ENCODE measurements around the gene KSR1.

KSR1 gene

GRCh38 chr17:27543958-27544349 lies 87.7 kb downstream of the KSR1 start:
- no peak overlapping the region for H3K4me3 ChIP-seq (ENCODE audit: low read length)
- no peak for DNase-seq (ENCODE audit: low read depth)
- peaks cover 20% of the 10 kb centered on the region for H3K4me1 ChIP-seq (ENCODE audit: control insufficient read depth, insufficient read depth, low read length)
- H3K36me3 ChIP-seq (ENCODE audit: control insufficient read depth, insufficient read depth, low read length, severe bottlenecking): no peaks in the 10 kb centered on the region
- H3K9me3 ChIP-seq (ENCODE audit: control insufficient read depth, low read length): no peaks in the 10 kb centered on the region
- H3K9ac ChIP-seq (ENCODE audit: low read length): no peak overlapping the region
- H3K27me3 ChIP-seq (replicated peaks; ENCODE audit: control insufficient read depth, insufficient read depth, low read length): no peaks in the 10 kb centered on the region

GRCh38 chr17:27544350-27545131 lies 88.3 kb downstream of the KSR1 start:
- DNase-seq (ENCODE audit: low read depth): no peak
- Histone ChIP-seq H3K4me1 (ENCODE audit: control insufficient read depth, insufficient read depth, low read length) (peaks cover 26% of the 10 kb centered on the region), H3K9ac (ENCODE audit: low read length) (no peak overlapping the region), H3K4me3 (ENCODE audit: low read length) (no peak overlapping the region), H3K36me3 (ENCODE audit: control insufficient read depth, insufficient read depth, low read length, severe bottlenecking) (no peaks in the 10 kb centered on the region), H3K9me3 (ENCODE audit: control insufficient read depth, low read length) (no peaks in the 10 kb centered on the region), H3K27me3 (replicated peaks; ENCODE audit: control insufficient read depth, insufficient read depth, low read length) (no peaks in the 10 kb centered on the region)

GRCh38 chr17:27545562-27546229 lies 89.4 kb downstream of the KSR1 start:
- no peak for DNase-seq (ENCODE audit: low read depth)
- H3K9me3 ChIP-seq (ENCODE audit: control insufficient read depth, low read length): no peaks in the 10 kb centered on the region
- H3K27me3 ChIP-seq (replicated peaks; ENCODE audit: control insufficient read depth, insufficient read depth, low read length): no peaks in the 10 kb centered on the region
- peaks cover 26% of the 10 kb centered on the region for H3K4me1 ChIP-seq (ENCODE audit: control insufficient read depth, insufficient read depth, low read length)
- no peaks in the 10 kb centered on the region for H3K36me3 ChIP-seq (ENCODE audit: control insufficient read depth, insufficient read depth, low read length, severe bottlenecking)
- H3K9ac ChIP-seq (ENCODE audit: low read length): no peak overlapping the region
- H3K4me3 ChIP-seq (ENCODE audit: low read length): no peak overlapping the region

GRCh38 chr17:27546624-27547300 lies 90.5 kb downstream of the KSR1 start:
- DNase-seq (ENCODE audit: low read depth): peak; percentile 24
- no peak overlapping the region for H3K4me3 ChIP-seq (ENCODE audit: low read length)
- H3K36me3 ChIP-seq (ENCODE audit: control insufficient read depth, insufficient read depth, low read length, severe bottlenecking): no peaks in the 10 kb centered on the region
- H3K9ac ChIP-seq (ENCODE audit: low read length): no peak overlapping the region
- H3K9me3 ChIP-seq (ENCODE audit: control insufficient read depth, low read length): no peaks in the 10 kb centered on the region
- H3K27me3 ChIP-seq (replicated peaks; ENCODE audit: control insufficient read depth, insufficient read depth, low read length): no peaks in the 10 kb centered on the region
- H3K4me1 ChIP-seq (ENCODE audit: control insufficient read depth, insufficient read depth, low read length): peaks cover 19% of the 10 kb centered on the region

GRCh38 chr17:27547301-27547683 lies 91.0 kb downstream of the KSR1 start:
- Histone ChIP-seq H3K4me3 (ENCODE audit: low read length) (no peak overlapping the region), H3K27me3 (replicated peaks; ENCODE audit: control insufficient read depth, insufficient read depth, low read length) (no peaks in the 10 kb centered on the region), H3K9ac (ENCODE audit: low read length) (no peak overlapping the region), H3K4me1 (ENCODE audit: control insufficient read depth, insufficient read depth, low read length) (peaks cover 24% of the 10 kb centered on the region), H3K36me3 (ENCODE audit: control insufficient read depth, insufficient read depth, low read length, severe bottlenecking) (no peaks in the 10 kb centered on the region), H3K9me3 (ENCODE audit: control insufficient read depth, low read length) (no peaks in the 10 kb centered on the region)
- no peak for DNase-seq (ENCODE audit: low read depth)

- H3K36me3 ChIP-seq (ENCODE audit: control insufficient read depth, insufficient read depth, low read length, severe bottlenecking): no peaks in the 10 kb centered on the region
- no peak overlapping the region for H3K4me3 ChIP-seq (ENCODE audit: low read length)
- no peak for DNase-seq (ENCODE audit: low read depth)
- H3K4me1 ChIP-seq (ENCODE audit: control insufficient read depth, insufficient read depth, low read length): peaks cover 35% of the 10 kb centered on the region
- H3K9me3 ChIP-seq (ENCODE audit: control insufficient read depth, low read length): no peaks in the 10 kb centered on the region
- H3K9ac ChIP-seq (ENCODE audit: low read length): no peak overlapping the region
- no peaks in the 10 kb centered on the region for H3K27me3 ChIP-seq (replicated peaks; ENCODE audit: control insufficient read depth, insufficient read depth, low read length)
Measured at GRCh38 chr17:27548369-27548768, 92.1 kb downstream of the KSR1 start.

- H3K9ac ChIP-seq (ENCODE audit: low read length): no peak overlapping the region
- H3K27me3 ChIP-seq (replicated peaks; ENCODE audit: control insufficient read depth, insufficient read depth, low read length): no peaks in the 10 kb centered on the region
- H3K9me3 ChIP-seq (ENCODE audit: control insufficient read depth, low read length): no peaks in the 10 kb centered on the region
- H3K36me3 ChIP-seq (ENCODE audit: control insufficient read depth, insufficient read depth, low read length, severe bottlenecking): no peaks in the 10 kb centered on the region
- DNase-seq (ENCODE audit: low read depth): no peak
- no peak overlapping the region for H3K4me3 ChIP-seq (ENCODE audit: low read length)
- H3K4me1 ChIP-seq (ENCODE audit: control insufficient read depth, insufficient read depth, low read length): peaks cover 45% of the 10 kb centered on the region
Measured at GRCh38 chr17:27549251-27549893, 93.1 kb downstream of the KSR1 start.

- H3K27me3 ChIP-seq (replicated peaks; ENCODE audit: control insufficient read depth, insufficient read depth, low read length): no peaks in the 10 kb centered on the region
- peaks cover 53% of the 10 kb centered on the region for H3K4me1 ChIP-seq (ENCODE audit: control insufficient read depth, insufficient read depth, low read length)
- no peak for DNase-seq (ENCODE audit: low read depth)
- no peaks in the 10 kb centered on the region for H3K9me3 ChIP-seq (ENCODE audit: control insufficient read depth, low read length)
- H3K36me3 ChIP-seq (ENCODE audit: control insufficient read depth, insufficient read depth, low read length, severe bottlenecking): no peaks in the 10 kb centered on the region
- H3K4me3 ChIP-seq (ENCODE audit: low read length): no peak overlapping the region
- H3K9ac ChIP-seq (ENCODE audit: low read length): no peak overlapping the region
Measured at GRCh38 chr17:27550291-27550930, 94.2 kb downstream of the KSR1 start.

- Histone ChIP-seq H3K9me3 (ENCODE audit: control insufficient read depth, low read length) (no peaks in the 10 kb centered on the region), H3K4me3 (ENCODE audit: low read length) (no peak overlapping the region), H3K27me3 (replicated peaks; ENCODE audit: control insufficient read depth, insufficient read depth, low read length) (no peaks in the 10 kb centered on the region), H3K9ac (ENCODE audit: low read length) (no peak overlapping the region), H3K36me3 (ENCODE audit: control insufficient read depth, insufficient read depth, low read length, severe bottlenecking) (no peaks in the 10 kb centered on the region), H3K4me1 (ENCODE audit: control insufficient read depth, insufficient read depth, low read length) (peaks cover 54% of the 10 kb centered on the region)
- DNase-seq (ENCODE audit: low read depth): no peak
Measured at GRCh38 chr17:27550974-27551505, 94.8 kb downstream of the KSR1 start.

- H3K36me3 ChIP-seq (ENCODE audit: control insufficient read depth, insufficient read depth, low read length, severe bottlenecking): no peaks in the 10 kb centered on the region
- H3K9me3 ChIP-seq (ENCODE audit: control insufficient read depth, low read length): no peaks in the 10 kb centered on the region
- no peak for DNase-seq (ENCODE audit: low read depth)
- no peaks in the 10 kb centered on the region for H3K27me3 ChIP-seq (replicated peaks; ENCODE audit: control insufficient read depth, insufficient read depth, low read length)
- H3K9ac ChIP-seq (ENCODE audit: low read length): no peak overlapping the region
- H3K4me1 ChIP-seq (ENCODE audit: control insufficient read depth, insufficient read depth, low read length): peaks cover 54% of the 10 kb centered on the region
- H3K4me3 ChIP-seq (ENCODE audit: low read length): no peak overlapping the region
Measured at GRCh38 chr17:27551701-27552248, 95.5 kb downstream of the KSR1 start.

All from adipocyte (in vitro differentiated cells).